Measurements from ENCODE around the gene POTEC.
"Not testable (repeated sequence)": the region's sequence is repeated elsewhere in the genome, so short reads cannot be mapped to it uniquely, and the experiment has no call there.

DNA sequence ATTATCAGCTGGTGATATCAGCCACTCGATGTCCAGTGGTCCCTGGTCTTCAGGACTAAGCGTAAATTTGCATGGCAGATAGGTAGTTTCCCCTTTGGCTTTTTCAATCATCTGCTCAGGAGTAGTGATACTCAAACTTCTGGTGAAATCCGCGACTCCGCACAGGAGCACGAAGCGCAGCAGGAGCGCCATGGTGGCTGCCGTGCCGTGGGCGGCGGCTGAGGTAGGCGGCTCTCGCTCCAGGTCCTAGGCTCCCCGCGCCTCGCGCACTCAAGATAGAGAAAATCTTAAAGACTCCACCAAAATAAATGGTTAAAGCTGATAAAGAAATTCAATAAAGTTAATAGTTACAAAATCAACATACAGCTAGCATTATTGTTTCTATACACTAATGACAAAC, 64.3 kb downstream of the POTEC start:
- TF ChIP-seq, protein P1, sequence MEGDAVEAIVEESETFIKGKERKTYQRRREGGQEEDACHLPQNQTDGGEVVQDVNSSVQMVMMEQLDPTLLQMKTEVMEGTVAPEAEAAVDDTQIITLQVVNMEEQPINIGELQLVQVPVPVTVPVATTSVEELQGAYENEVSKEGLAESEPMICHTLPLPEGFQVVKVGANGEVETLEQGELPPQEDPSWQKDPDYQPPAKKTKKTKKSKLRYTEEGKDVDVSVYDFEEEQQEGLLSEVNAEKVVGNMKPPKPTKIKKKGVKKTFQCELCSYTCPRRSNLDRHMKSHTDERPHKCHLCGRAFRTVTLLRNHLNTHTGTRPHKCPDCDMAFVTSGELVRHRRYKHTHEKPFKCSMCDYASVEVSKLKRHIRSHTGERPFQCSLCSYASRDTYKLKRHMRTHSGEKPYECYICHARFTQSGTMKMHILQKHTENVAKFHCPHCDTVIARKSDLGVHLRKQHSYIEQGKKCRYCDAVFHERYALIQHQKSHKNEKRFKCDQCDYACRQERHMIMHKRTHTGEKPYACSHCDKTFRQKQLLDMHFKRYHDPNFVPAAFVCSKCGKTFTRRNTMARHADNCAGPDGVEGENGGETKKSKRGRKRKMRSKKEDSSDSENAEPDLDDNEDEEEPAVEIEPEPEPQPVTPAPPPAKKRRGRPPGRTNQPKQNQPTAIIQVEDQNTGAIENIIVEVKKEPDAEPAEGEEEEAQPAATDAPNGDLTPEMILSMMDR (IDR thresholded peaks at IDR 0.05), result not testable (repeated sequence)
- not testable (repeated sequence) for TF ChIP-seq POLR2A (IDR thresholded peaks at IDR 0.05)
